ENCODE data around the gene UGT8. TPM values are rescaled to one million over a fixed set of nuclear protein-coding genes. Genes with fewer than 3 reads are reported as not detected.

Gene UGT8
- total and polyA plus RNA-seq, 8 donors: 3.7 to 12.3 (median 9.5) TPM

- DNase-seq (no peak), ATAC-seq (no peak)
- H3K4me1 ChIP-seq: no peaks in the 10 kb centered on the region
- H3K36me3 ChIP-seq: no peaks in the 10 kb centered on the region
- no peak overlapping the region for H3K4me3 ChIP-seq
- no peak overlapping the region for H3K27ac ChIP-seq
- H3K9me3 ChIP-seq: no peaks in the 10 kb centered on the region
- H3K27me3 ChIP-seq: no peaks in the 10 kb centered on the region
- intact Hi-C loops (cut with DNase I): no loop called here
- TF ChIP-seq CTCF (IDR thresholded peaks at IDR 0.05): no peak
Observed at GRCh38 chr4:114717432-114717831, 118.8 kb downstream of the UGT8 start.

GRCh38 chr4:114725066-114725465, 126.5 kb downstream of the UGT8 start:
- ATAC-seq: no peak
- H3K4me1 ChIP-seq: no peaks in the 10 kb centered on the region
- no peaks in the 10 kb centered on the region for H3K9me3 ChIP-seq
- H3K36me3 ChIP-seq: no peaks in the 10 kb centered on the region
- no peak overlapping the region for H3K27ac ChIP-seq
- no peak for TF ChIP-seq CTCF (IDR thresholded peaks at IDR 0.05)
- intact Hi-C loops (cut with DNase I): no loop called here
- H3K4me3 ChIP-seq: no peak overlapping the region
- no peaks in the 10 kb centered on the region for H3K27me3 ChIP-seq
- DNase-seq: no peak

DNA sequence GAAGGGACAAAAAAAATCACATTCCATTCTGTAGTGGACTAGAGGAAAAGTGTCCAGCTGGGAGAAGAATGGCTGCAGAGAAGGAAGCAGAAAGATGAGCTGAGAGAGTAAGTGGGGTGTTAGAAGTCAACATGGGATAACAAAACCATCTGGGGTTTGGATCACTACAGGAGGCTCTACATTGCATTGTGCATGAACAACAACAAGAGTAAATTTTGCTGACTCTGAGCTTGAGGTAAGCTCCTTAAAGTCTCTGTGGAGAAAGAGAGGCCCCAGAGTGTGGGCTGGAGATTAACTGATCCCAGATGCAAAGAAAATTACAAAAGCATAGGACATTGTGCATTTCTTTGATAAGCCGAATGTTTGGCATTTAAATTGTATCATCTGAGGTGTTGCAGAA, 128.9 kb downstream of the UGT8 start:
- intact Hi-C loops (cut with DNase I): no loop called here
- Histone ChIP-seq H3K4me3 (no peak overlapping the region), H3K27ac (no peak overlapping the region), H3K27me3 (no peaks in the 10 kb centered on the region), H3K4me1 (no peaks in the 10 kb centered on the region), H3K36me3 (no peaks in the 10 kb centered on the region), H3K9me3 (no peaks in the 10 kb centered on the region)
- TF ChIP-seq CTCF (IDR thresholded peaks at IDR 0.05): no peak
- ATAC-seq (no peak), DNase-seq (peak in 2 of 4 donors; percentile 43 to 73)

Small RNAs within 50 kb of the gene (microRNA-seq; reads per million reads assigned to microRNA genes)
- gene MIR577: 1.5 to 4.2 reads per million in 2 donors

Measured in left lung (tissue), 10 donors.